GM10266 (cell line): ENCODE results near the gene RNF212.

Experiments
- DNase-seq: peaks from one replicate; pipeline ENCODE4 v3.0.0; 2012; ENCODE audit errors: extremely low spot score
- TF ChIP-seq, protein P1 (sequence below): IDR thresholded peaks from 2 replicates; pipeline ENCODE4 v1.5.1; 2012; ENCODE audit warnings: mild to moderate bottlenecking, low read depth; ENCODE audit not compliant: control insufficient read depth, insufficient read depth; ENCODE audit errors: missing control alignments

The RNF212 gene

DNA sequence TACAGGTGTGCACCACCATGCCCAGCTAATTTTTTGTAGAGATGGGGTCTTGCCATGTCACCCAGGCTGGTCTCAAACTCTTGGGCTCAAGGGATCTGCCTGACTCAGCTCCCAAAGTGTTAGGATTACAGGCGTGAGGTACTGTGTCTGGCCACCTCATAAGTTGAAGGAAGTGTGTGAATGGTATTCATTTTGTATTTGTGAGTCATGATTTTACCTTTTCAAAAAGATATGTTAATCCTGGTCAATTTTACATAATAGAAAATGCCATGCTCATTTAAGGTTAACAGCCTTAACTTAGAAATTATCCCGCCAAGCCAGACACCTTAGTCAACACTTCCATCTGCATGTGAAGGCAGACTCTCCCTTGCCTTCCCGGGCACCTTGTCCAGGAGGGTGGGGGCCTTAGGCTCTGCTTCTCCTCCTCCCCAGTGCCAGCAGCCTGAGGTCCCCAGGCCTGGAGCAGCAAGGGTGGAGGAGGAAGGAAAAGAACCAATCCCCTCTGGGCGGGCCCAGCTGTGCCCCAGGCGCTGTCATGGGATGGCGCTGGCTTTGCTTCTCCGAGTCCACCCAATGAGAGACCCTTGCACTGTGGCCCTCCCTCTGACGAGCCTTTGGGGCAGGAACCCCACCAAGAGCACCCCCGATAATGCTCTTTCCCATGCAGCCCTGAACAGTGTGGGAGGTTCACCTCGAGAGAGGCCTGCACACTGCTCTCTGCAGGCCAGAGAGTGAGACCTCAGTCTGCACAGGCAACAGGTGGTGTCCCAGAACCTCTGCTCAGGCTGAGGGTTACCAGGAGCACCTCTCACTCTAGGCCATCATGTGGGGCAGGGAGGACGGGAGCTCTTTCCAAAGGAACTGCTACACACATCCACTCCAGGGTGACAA is 37.3 kb downstream of the RNF212 start:
- TF ChIP-seq, protein P1, sequence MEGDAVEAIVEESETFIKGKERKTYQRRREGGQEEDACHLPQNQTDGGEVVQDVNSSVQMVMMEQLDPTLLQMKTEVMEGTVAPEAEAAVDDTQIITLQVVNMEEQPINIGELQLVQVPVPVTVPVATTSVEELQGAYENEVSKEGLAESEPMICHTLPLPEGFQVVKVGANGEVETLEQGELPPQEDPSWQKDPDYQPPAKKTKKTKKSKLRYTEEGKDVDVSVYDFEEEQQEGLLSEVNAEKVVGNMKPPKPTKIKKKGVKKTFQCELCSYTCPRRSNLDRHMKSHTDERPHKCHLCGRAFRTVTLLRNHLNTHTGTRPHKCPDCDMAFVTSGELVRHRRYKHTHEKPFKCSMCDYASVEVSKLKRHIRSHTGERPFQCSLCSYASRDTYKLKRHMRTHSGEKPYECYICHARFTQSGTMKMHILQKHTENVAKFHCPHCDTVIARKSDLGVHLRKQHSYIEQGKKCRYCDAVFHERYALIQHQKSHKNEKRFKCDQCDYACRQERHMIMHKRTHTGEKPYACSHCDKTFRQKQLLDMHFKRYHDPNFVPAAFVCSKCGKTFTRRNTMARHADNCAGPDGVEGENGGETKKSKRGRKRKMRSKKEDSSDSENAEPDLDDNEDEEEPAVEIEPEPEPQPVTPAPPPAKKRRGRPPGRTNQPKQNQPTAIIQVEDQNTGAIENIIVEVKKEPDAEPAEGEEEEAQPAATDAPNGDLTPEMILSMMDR = no peak
- DNase-seq = no peak

DNA sequence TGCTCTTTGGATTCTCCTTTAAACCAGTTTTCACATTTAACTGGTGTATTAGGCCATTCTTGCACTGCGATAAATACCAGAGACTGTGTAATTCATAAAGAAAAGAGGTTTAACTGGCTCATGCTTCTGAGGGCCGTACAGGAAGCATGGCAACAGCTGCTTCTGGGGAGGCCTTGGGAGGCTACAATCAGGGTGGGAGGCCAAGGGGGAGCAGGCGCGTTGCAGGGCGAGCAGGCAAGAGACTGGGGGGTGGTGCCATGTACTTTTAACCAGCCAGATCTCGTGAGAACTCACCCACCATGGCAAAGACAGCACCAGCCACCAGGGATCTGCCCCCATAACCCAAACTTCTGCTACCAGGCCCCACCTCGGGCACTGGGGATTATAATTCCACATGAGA is 38.1 kb downstream of the RNF212 start:
- TF ChIP-seq, protein P1 = no peak
- DNase-seq = no peak

DNA sequence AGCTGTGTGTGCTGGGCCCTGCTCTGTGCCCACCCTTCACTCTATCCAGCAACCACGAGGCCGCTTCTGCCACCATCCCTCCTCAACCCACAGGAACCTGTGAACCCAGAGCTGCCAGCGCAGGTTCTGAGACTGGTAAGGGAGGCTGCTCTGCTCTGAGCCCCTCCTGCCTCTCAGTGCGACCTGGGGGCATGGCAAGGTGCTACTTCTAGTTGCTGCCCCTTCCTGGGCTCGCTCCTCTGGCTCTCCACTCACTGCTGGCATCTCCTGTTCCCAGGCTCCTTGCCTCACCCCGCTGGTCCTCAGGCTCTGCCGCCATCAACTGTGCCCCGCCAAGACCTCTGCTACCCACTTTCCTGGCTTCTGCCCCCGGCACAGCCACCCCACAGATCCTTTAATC is 39.3 kb downstream of the RNF212 start:
- TF ChIP-seq, protein P1 = no peak
- no peak for DNase-seq

DNA sequence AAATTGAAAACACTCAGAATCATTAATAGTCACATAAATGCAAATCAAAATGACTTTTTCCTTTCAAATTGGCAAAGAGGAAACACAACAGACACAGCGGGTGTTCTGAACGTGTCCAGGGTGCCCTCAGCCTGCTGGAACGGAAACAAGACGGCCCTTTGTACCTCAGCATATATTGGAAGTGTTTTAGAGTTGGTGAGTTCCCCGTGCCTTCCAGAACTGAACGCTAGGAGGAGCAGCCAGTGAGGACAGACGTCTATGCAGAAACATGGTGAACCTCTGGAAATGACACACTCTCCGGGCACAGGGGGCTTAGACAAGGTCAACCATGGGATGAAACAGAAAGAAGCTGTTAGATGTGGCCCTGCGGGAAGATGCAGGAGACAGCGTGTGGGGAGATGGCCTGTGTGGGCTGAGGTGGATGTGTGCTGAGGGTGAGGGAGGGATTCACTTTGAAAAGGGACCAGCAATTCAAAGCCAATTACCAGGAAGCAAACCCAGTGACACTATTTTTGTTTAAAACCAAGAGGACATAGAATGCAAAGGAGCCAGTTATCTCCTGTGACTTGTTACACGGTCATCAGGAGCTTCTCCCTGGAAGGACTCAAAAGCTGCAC is 40.4 kb downstream of the RNF212 start:
- TF ChIP-seq, protein P1 = peak; percentile 55
- peak; percentile 58 for DNase-seq

DNA sequence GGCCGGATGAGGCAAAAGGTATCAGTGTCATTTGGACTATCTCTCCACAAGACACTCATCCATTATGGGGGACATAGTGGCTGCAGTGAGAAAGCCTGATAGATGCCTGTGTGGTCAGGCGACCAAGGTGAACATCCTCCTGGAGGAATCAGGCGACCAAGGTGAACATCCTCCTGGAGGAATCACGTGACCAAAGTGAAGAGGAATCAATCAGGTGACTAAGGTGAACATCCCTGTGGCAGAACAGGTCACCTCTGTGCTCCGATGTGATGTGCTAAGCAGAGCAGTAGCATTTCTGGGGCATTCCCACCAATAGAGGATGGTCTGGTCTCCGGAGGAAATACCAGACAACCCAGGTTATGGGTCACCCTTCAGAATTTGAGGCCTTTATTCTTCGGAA is 44.0 kb downstream of the RNF212 start:
- TF ChIP-seq, protein P1 = no peak
- no peak for DNase-seq

DNA sequence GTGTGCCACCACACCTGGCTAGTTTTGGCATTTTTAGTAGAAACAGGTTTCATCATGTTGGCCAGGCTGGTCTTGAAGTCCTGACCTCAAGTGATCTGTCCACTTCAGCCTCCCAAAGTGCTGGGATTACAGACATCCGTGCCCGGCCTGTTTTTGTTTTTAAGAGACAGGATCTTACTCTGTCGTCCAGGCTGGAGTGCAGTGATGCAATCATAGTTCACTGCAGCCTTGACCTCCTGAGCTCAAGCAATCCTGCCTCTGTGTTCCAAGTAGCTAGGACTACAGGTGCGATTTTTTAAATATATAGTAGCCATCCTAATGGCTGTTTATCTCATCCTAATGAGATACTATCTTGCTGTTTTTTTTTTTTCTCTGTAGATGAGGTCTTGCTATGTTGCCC is 47.6 kb downstream of the RNF212 start:
- no peak for DNase-seq
- TF ChIP-seq, protein P1 = no peak

DNA sequence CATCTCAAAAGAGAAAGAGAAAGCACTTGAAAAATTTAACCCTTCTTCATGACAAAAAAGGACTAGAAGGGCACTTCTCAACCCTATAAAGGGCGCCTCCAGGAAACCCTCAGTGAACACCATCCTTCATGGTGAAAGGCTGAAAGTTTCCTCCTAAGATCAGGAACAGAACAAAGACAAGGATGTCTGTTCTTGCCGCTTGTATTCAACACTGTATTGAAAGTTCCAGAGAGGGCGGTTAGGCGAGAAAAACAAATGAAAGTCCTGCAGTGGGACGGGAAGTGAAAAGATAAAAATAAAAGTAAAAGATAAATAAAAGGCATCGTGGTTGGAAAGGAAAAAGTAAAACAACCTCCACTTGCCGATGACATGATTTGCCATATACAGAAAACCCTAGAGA is 50.9 kb downstream of the RNF212 start:
- TF ChIP-seq, protein P1 = no peak
- no peak for DNase-seq
